HG03521 (cell line): Measurements from ENCODE around the gene TARBP2.

Source experiments
- ATAC-seq: cut with Tn5 transposase; IDR thresholded peaks from one replicate; pipeline ENCODE4 v1.9.1; 2021; ENCODE audit warnings: mild to moderate bottlenecking, moderate library complexity; ENCODE audit not compliant: unreplicated experiment

Gene TARBP2

DNA sequence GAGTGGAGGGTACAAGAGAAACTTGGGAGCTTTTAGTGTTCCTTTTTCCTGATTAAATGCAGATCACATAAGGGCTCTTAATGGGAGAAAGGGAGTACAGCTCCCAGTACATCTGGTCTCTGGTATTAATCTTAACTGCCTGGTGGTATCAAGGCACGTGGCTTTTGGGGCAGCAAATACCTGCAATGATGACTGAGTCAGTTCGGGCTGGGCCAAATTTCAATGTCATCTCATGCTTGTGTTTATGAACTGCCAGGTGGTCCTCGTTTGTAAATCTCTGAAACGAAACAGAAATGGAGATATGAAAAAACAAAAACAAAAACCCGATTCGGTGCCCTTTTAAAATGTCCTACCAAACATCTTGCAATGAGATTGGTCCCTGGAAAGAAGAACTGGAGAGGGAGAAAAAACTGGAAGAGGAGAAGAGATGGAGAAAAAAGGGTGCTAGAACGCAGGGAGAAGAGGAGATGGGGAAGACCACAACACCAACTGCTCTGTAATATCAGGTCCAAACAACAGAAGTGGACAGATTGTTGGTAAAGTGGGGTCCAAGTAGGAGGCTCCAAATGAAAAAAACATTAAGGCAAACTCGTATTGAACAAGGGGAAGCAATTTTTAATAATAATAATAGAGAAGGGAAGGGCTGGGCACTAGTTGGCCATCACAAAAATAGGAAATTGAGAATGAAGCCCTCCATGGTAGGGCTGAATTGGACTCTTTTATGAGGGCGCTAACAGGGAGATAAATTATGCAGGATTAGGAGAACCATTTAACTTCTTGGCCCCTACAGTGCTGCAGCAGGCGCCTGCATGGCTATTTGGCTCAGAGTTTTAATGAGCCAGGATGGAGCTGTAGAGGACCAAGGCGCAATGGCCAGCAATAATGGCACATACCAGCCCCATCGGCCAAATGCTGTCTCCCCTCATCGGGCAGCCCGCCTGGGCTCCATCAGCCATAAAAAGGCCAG lies 51.6 kb downstream of the TARBP2 start:
- ATAC-seq: no peak
